ENCODE data around the gene NXT1. TPM values are rescaled to one million over a fixed set of nuclear protein-coding genes. Genes with fewer than 3 reads are reported as not detected.

The NXT1 gene
- total and polyA plus RNA-seq, 2 experiments from 2014 or later, result 30.2 to 34.4 TPM

DNA sequence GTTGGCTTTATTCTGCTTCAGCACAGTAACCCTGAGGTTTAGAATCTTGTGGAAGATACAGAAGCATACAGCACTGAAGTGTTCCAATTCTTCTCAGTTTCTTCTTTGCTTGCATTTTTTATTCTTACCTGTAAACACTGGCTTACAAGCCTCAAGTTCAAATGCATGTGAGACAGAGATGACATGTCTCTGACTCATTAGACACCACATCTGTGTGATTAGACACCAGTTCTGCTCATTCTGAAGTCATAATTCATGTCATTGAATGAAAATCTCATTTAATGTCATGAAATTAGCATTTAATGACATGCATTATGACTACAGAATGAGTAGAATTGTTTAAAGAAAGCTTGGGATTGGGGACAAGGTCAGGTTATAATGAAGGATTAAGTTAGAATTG lies 17.2 kb downstream of the NXT1 start:
- Histone ChIP-seq H3K4me2 (no peak overlapping the region), H3F3A (replicated peaks; ENCODE audit: low read depth) (peaks cover 2% of the 10 kb centered on the region; the same call in 1 of the 2 replicates), H3K79me2 (replicated peaks; ENCODE audit: insufficient read depth) (peaks cover 55% of the 10 kb centered on the region), H3K27me3 (ENCODE audit: insufficient read depth) (no peaks in the 10 kb centered on the region), H3K4me3 (no peak overlapping the region), H2AFZ (no peak overlapping the region), H3K27ac (ENCODE audit: low read depth) (no peak overlapping the region), H3K4me1 (ENCODE audit: insufficient read depth) (peaks cover 12% of the 10 kb centered on the region; the same call in 1 of the 2 replicates), H3K36me3 (ENCODE audit: insufficient read depth) (peaks cover 14% of the 10 kb centered on the region; the same call in 1 of the 2 replicates), H3K9me2 (ENCODE audit: insufficient read depth) (no peaks in the 10 kb centered on the region), H4K20me1 (replicated peaks; ENCODE audit: insufficient read depth) (peaks cover 36% of the 10 kb centered on the region)
- TF ChIP-seq, protein P1, sequence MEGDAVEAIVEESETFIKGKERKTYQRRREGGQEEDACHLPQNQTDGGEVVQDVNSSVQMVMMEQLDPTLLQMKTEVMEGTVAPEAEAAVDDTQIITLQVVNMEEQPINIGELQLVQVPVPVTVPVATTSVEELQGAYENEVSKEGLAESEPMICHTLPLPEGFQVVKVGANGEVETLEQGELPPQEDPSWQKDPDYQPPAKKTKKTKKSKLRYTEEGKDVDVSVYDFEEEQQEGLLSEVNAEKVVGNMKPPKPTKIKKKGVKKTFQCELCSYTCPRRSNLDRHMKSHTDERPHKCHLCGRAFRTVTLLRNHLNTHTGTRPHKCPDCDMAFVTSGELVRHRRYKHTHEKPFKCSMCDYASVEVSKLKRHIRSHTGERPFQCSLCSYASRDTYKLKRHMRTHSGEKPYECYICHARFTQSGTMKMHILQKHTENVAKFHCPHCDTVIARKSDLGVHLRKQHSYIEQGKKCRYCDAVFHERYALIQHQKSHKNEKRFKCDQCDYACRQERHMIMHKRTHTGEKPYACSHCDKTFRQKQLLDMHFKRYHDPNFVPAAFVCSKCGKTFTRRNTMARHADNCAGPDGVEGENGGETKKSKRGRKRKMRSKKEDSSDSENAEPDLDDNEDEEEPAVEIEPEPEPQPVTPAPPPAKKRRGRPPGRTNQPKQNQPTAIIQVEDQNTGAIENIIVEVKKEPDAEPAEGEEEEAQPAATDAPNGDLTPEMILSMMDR (conservative IDR thresholded peaks at IDR 0.05; ENCODE audit: low read depth in 2 of 2), result no peak
- TF ChIP-seq STAT1 (IDR thresholded peaks at IDR 0.05; ENCODE audit: unreplicated experiment) (no peak), CREB1 (CRISPR knock-in tag; IDR thresholded peaks at IDR 0.05; ENCODE audit: low read depth) (no peak), EZH2phosphoT487 (IDR thresholded peaks at IDR 0.05; ENCODE audit: unreplicated experiment) (no peak), NANOG (IDR thresholded peaks at IDR 0.05; ENCODE audit: borderline replicate concordance) (no peak), ZNF462 (CRISPR knock-in tag; IDR thresholded peaks at IDR 0.05) (no peak), ZNF114 (CRISPR knock-in tag; IDR thresholded peaks at IDR 0.05) (no peak), EZH2 (IDR thresholded peaks at IDR 0.05; ENCODE audit: low read depth, unreplicated experiment) (no peak), JUNB (IDR thresholded peaks at IDR 0.05; ENCODE audit: unreplicated experiment) (no peak), REST (IDR thresholded peaks at IDR 0.05; ENCODE audit: unreplicated experiment) (no peak), POLR2AphosphoS5 (IDR thresholded peaks at IDR 0.05; ENCODE audit: low read depth) (no peak), ZNF331 (CRISPR knock-in tag; IDR thresholded peaks at IDR 0.05; ENCODE audit: low read depth) (no peak)
- TF ChIP-seq, protein P2, sequence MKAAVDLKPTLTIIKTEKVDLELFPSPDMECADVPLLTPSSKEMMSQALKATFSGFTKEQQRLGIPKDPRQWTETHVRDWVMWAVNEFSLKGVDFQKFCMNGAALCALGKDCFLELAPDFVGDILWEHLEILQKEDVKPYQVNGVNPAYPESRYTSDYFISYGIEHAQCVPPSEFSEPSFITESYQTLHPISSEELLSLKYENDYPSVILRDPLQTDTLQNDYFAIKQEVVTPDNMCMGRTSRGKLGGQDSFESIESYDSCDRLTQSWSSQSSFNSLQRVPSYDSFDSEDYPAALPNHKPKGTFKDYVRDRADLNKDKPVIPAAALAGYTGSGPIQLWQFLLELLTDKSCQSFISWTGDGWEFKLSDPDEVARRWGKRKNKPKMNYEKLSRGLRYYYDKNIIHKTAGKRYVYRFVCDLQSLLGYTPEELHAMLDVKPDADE (IDR thresholded peaks at IDR 0.05), result no peak
- Mint-ChIP-seq H3K27me3 (ENCODE audit: insufficient read depth, low read depth, poor library complexity) (peaks cover 15% of the 10 kb centered on the region), H3K4me1 (peaks cover 23% of the 10 kb centered on the region), H3K27ac (no peak overlapping the region), H3K9me3 (no peaks in the 10 kb centered on the region), H3K4me3 (no peak overlapping the region), H3K36me3 (ENCODE audit: low read depth) (peaks cover 58% of the 10 kb centered on the region)
- ATAC-seq, result no peak
- no peak for DNase-seq (ENCODE audit: low spot score)

All from GM23338 (cell line).